ENCODE measurements around the gene KNSTRN. TPM values are rescaled to one million over a fixed set of nuclear protein-coding genes. Genes with fewer than 3 reads are reported as not detected.
A peak's percentile ranks its signal among the peaks of the same experiment; 100 is the strongest.

The KNSTRN gene
- total RNA-seq, 1 donor from 2014 or later, result 74.7 TPM

DNA sequence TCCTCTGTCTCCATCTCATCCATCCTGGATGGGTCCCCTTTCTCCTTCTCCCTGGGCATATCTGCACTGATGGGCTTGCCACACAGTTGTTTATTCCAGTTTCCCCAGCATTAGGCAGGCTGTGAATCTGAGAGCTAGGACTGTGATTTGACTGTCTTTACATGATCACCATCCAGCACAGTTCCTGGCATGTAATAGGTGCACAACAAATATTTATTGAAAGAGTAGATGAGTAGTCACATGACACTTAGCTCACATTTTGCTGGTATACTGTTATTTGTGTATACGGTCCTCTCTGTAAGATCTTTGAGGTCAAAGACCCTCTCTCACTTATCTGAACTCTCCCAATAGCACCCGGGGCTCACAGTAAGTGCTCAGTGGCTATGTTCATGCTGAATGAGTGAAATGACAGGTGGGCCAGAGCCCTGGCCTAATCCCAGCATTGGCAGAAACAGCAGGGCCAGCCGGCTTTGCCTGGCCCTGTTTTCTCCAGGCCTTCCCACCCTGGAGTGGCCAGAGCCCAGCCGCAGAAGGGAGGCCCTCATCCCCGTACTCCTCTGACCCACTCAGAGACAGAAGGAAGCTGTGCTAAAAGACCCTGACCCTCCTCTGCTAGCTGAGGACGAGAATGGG, 42.1 kb downstream of the KNSTRN start:
- no peaks in the 10 kb centered on the region for H3K4me1 Mint-ChIP-seq
- no peak overlapping the region for H3K27ac Mint-ChIP-seq (ENCODE audit: unreplicated experiment)
- DNase-seq (ENCODE audit: low read depth, low spot score), result no peak
- no peak overlapping the region for H3K4me3 Mint-ChIP-seq
- no peaks in the 10 kb centered on the region for H3K36me3 Mint-ChIP-seq (ENCODE audit: low read depth)
- H3K9me3 Mint-ChIP-seq, result no peaks in the 10 kb centered on the region
- TF ChIP-seq, protein P1, sequence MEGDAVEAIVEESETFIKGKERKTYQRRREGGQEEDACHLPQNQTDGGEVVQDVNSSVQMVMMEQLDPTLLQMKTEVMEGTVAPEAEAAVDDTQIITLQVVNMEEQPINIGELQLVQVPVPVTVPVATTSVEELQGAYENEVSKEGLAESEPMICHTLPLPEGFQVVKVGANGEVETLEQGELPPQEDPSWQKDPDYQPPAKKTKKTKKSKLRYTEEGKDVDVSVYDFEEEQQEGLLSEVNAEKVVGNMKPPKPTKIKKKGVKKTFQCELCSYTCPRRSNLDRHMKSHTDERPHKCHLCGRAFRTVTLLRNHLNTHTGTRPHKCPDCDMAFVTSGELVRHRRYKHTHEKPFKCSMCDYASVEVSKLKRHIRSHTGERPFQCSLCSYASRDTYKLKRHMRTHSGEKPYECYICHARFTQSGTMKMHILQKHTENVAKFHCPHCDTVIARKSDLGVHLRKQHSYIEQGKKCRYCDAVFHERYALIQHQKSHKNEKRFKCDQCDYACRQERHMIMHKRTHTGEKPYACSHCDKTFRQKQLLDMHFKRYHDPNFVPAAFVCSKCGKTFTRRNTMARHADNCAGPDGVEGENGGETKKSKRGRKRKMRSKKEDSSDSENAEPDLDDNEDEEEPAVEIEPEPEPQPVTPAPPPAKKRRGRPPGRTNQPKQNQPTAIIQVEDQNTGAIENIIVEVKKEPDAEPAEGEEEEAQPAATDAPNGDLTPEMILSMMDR (conservative IDR thresholded peaks at IDR 0.05), result no peak
- H3K27me3 Mint-ChIP-seq (ENCODE audit: low read depth), result peaks cover 15% of the 10 kb centered on the region

DNA sequence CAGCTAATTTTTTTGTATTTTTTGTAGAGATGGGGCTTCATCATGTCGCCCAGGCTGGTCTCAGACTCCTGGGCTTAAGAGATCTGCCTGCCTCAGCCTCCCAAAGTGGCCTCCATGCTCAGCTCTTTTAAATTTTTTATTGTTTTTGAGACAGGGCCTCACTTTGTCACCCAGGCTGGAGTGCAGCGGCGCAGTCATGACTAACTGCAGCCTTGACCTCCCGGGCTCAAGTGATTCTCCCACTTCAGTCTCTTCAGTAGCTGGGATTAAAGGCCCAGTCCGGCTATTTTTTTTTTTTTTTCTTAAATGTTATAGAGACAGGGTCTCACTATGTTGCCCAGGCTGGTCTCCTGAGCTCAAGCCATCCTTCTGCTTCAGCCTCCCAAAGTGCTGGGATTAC, 43.2 kb downstream of the KNSTRN start:
- Mint-ChIP-seq H3K4me3 (no peak overlapping the region), H3K36me3 (ENCODE audit: low read depth) (no peaks in the 10 kb centered on the region), H3K4me1 (peaks cover 4% of the 10 kb centered on the region), H3K9me3 (no peaks in the 10 kb centered on the region), H3K27ac (ENCODE audit: unreplicated experiment) (no peak overlapping the region), H3K27me3 (ENCODE audit: low read depth) (peaks cover 26% of the 10 kb centered on the region)
- no peak for DNase-seq (ENCODE audit: low read depth, low spot score)
- TF ChIP-seq, protein P1 (conservative IDR thresholded peaks at IDR 0.05), result no peak

- no peaks in the 10 kb centered on the region for H3K36me3 Mint-ChIP-seq (ENCODE audit: low read depth)
- H3K4me3 Mint-ChIP-seq, result no peak overlapping the region
- H3K27me3 Mint-ChIP-seq (ENCODE audit: low read depth), result peaks cover 21% of the 10 kb centered on the region
- H3K27ac Mint-ChIP-seq (ENCODE audit: unreplicated experiment), result no peak overlapping the region
- TF ChIP-seq, protein P1 (conservative IDR thresholded peaks at IDR 0.05), result no peak
- H3K4me1 Mint-ChIP-seq, result peaks cover 4% of the 10 kb centered on the region
- no peak for DNase-seq (ENCODE audit: low read depth, low spot score)
- H3K9me3 Mint-ChIP-seq, result no peaks in the 10 kb centered on the region
These were observed 44.7 kb downstream of the KNSTRN start for GRCh38 chr15:40427188-40427587.

GRCh38 chr15:40428185-40428584, 45.7 kb downstream of the KNSTRN start:
- no peak overlapping the region for H3K27ac Mint-ChIP-seq (ENCODE audit: unreplicated experiment)
- no peaks in the 10 kb centered on the region for H3K9me3 Mint-ChIP-seq
- no peak for DNase-seq (ENCODE audit: low read depth, low spot score)
- peaks cover 31% of the 10 kb centered on the region for H3K27me3 Mint-ChIP-seq (ENCODE audit: low read depth)
- H3K36me3 Mint-ChIP-seq (ENCODE audit: low read depth), result no peaks in the 10 kb centered on the region
- TF ChIP-seq, protein P1 (conservative IDR thresholded peaks at IDR 0.05), result no peak
- no peak overlapping the region for H3K4me3 Mint-ChIP-seq
- H3K4me1 Mint-ChIP-seq, result peaks cover 4% of the 10 kb centered on the region

GRCh38 chr15:40429068-40429710, 46.7 kb downstream of the KNSTRN start:
- H3K36me3 Mint-ChIP-seq (ENCODE audit: low read depth), result no peaks in the 10 kb centered on the region
- TF ChIP-seq, protein P1 (conservative IDR thresholded peaks at IDR 0.05), result no peak
- H3K9me3 Mint-ChIP-seq, result no peaks in the 10 kb centered on the region
- H3K27me3 Mint-ChIP-seq (ENCODE audit: low read depth), result peaks cover 41% of the 10 kb centered on the region
- no peak overlapping the region for H3K4me3 Mint-ChIP-seq
- H3K27ac Mint-ChIP-seq (ENCODE audit: unreplicated experiment), result peak overlapping the region; percentile 4
- peaks cover 4% of the 10 kb centered on the region for H3K4me1 Mint-ChIP-seq
- DNase-seq (ENCODE audit: low read depth, low spot score), result no peak

Data from neural crest cell (in vitro differentiated cells).